LHCN-M2 (cell line): ENCODE results near the gene PNKP. TPM values are rescaled to one million over a fixed set of nuclear protein-coding genes. Genes with fewer than 3 reads are reported as not detected.

Source experiments
- DNase-seq: peaks from one replicate; pipeline ENCODE4 v3.0.0-alpha.2; 2012; ENCODE audit warnings: low read depth
- polyA plus RNA-seq: library from polyadenylated mRNA; unstranded; fragments of >200 nt; gene quantifications from one replicate; pipeline ENCODE4 v1.2.1, GENCODE V29; 2012; ENCODE audit warnings: missing spikeins
- total RNA-seq: library from RNA; depleted of rRNA; stranded (reverse); fragments of >200 nt; gene quantifications from 2 replicates; pipeline ENCODE4 v1.2.3, GENCODE V29; 2014; rRNA removed

PNKP gene
- total RNA-seq, result 51.3 and 51.6 TPM in 2 replicates
- polyA plus RNA-seq, result 56.5 TPM

- DNase-seq, result peak; percentile 90
Observed at GRCh38 chr19:49866933-49867782, at the start of gene PNKP. TSS of gene PNKP (minus strand) at chr19:49867576. CDS start at chr19:49867204, 372 bp downstream.

- DNase-seq, result no peak
Observed at GRCh38 chr19:49915271-49915670, 47.9 kb upstream of the PNKP start.

- DNase-seq, result no peak
Observed at GRCh38 chr19:49913720-49914119, 46.3 kb upstream of the PNKP start.

GRCh38 chr19:49912965-49913685 is 45.7 kb upstream of the PNKP start:
- no peak for DNase-seq

DNA sequence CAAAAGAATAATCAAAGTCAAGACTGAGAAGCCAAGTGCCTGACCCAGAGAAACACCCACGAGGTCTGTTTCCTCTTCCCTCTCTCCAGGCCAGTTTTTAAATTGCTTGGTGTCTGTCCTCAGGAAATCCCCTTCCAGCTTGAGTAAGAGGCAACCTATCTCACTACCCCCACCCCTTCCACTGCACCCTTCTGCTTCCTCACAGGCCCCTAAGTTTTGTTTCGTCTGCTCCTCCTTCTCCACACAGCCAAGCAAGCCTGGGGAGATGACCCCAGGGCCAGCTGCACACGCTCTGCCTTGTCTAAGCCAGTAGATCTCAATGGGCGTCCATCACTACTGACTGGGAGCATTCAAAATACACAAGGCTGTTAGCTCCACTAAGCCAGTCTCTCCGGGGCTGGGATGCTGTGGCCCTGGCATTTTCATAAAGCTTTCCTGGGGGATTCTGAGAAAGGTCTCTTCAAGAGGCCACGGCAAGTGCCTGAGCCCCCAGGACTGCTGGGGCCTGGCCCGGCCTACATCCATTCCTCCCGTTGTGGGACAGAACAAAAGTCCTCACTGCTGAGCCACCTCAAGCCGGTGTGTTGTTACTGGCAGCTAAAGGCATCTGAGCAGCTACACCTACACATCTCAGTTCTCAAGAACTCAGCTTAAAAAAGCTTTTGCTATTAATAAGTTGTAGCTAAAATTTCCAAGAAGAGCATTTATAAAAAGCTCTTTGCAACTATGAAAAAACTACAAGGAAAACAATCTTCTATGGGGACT is 44.2 kb upstream of the PNKP start:
- no peak for DNase-seq

- no peak for DNase-seq
Observed at GRCh38 chr19:49910179-49910578, 42.8 kb upstream of the PNKP start.

DNA sequence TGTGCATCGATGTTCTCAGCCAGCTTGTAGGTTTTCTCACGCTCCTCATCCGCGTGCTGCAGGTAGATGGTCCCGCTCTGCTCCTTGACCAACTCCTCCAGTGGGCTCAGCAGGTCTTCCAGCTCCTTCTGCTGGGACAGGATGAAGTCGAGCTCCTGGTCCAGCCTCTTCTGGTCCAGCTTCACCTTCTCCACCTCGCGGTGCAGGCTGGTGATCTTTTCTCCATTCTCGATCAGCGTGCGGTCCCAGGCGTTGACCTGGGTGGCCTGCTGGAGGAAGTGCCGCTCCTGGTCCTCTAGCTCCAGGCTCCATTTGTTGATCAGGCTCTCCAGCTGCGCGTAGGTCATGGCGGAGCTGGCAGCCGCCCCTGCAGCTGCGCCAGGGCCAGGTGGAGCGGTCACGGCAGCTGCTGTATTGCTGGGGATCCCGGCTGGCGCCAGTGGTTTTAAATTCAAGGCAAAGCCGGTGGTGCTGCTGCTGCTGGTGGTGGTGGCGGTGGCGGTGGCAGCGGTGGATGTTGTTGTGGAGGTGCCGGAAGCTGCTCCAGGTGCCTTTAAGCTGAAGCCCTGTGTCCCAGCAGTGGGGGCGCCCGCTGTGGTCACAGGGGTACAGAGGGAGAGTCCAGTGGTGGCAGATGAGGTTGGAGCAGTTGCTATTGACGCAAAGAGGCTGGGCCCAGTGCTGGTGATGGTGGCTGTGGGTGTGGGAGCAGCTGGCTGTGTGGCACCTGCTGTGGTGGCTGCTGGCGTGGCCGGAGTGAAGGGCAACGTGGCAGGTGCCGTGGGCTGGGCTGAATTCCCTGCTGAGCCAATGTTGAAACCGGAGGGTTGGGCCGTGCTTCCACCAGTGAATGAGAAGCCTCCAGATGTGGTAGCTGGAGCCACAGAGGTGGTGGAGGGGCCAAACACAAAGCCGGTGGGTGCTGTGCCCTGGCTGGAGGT is 41.4 kb upstream of the PNKP start:
- DNase-seq, result no peak

- DNase-seq, result no peak
Observed at GRCh38 chr19:49907745-49908446, 40.5 kb upstream of the PNKP start.

- no peak for DNase-seq
Observed at GRCh38 chr19:49906879-49907564, 39.6 kb upstream of the PNKP start.

GRCh38 chr19:49904136-49904535 is 36.8 kb upstream of the PNKP start:
- no peak for DNase-seq

GRCh38 chr19:49896863-49897621 is 29.7 kb upstream of the PNKP start, which contains the start of gene IL4I1:
TSS of gene IL4I1 (minus strand) at chr19:49896887. CDS start at chr19:49896160, 727 bp downstream.
- DNase-seq, result peak; percentile 46

DNA sequence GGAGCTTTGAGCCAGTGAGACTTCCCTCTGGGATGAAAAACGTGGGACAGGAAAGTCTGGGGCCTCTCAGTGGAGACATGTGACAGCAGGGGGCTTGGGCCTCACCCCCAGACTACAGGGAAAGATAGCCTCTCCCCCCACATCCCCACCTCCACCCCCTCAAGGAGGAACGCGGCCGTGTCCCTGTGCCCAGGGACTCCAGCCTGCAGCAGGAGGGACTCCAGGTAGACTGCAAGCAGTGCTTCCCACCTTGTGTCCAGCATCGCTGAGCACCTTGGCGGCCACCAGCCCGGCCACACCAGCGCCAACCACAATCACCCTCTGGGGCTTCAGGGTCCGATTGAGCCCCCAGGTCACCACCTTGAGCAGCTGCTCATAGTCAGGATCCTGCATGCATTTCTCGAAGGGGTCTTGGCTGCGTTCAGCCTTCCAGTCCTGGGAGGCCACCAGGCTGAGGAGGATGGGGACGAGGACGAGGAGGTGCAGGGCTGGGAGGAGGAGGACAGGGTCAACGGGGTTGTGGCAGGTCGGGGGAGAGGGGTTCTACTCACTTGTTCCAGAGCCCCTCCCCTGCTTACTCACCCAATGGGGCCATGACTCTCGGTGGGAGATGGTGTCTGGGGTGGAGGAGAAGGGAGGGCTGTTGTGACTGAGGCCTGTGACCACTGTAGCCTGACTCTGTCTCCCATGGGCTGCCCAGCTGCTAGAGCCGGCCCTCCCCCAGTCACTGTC is 28.4 kb upstream of the PNKP start:
- DNase-seq, result no peak

GRCh38 chr19:49894879-49895565 is 27.6 kb upstream of the PNKP start:
- DNase-seq, result no peak

GRCh38 chr19:49894011-49894664 is 26.8 kb upstream of the PNKP start:
- DNase-seq, result no peak

GRCh38 chr19:49892716-49893115 is 25.3 kb upstream of the PNKP start:
- DNase-seq, result no peak

GRCh38 chr19:49891393-49891792 is 24.0 kb upstream of the PNKP start:
- DNase-seq, result no peak
